Mesendoderm (in vitro differentiated cells): ENCODE data around the gene CXCR4.
A peak's percentile ranks its signal among the peaks of the same experiment; 100 is the strongest.

ENCODE experiments used
- DNase-seq: peaks from one replicate; pipeline ENCODE4 v3.0.0; 2013
- H2AK5ac ChIP-seq: 2 replicates; pipeline ENCODE4 v1.6.1; 2013; ENCODE audit warnings: low read length, inconsistent platforms
- H2BK120ac ChIP-seq: 2 replicates; pipeline ENCODE4 v1.6.1; 2013; ENCODE audit warnings: low read depth, mild to moderate bottlenecking, low read length, moderate library complexity, mixed read lengths
- H2BK15ac ChIP-seq: replicated peaks from 2 replicates; pipeline ENCODE4 v1.6.1; 2013; ENCODE audit warnings: low read depth, mild to moderate bottlenecking, moderate library complexity
- H2BK5ac ChIP-seq: 2 replicates; pipeline ENCODE4 v1.6.1; 2013; ENCODE audit warnings: low read length, inconsistent platforms
- H3K18ac ChIP-seq: 2 replicates; pipeline ENCODE4 v1.6.1; 2013; ENCODE audit warnings: mild to moderate bottlenecking, low read length, mixed read lengths
- H3K23ac ChIP-seq: one replicate; pipeline ENCODE4 v1.6.1; 2013; ENCODE audit warnings: low read length
- H3K27ac ChIP-seq: 2 replicates; pipeline ENCODE4 v1.5.1; 2013; ENCODE audit warnings: low read depth, mild to moderate bottlenecking, inconsistent platforms, low read length, moderate library complexity
- H3K27me3 ChIP-seq: 2 replicates; pipeline ENCODE4 v1.6.1; 2013; ENCODE audit warnings: low read length, control low read depth, mild to moderate bottlenecking, inconsistent platforms; ENCODE audit not compliant: insufficient read depth, poor library complexity
- H3K36me3 ChIP-seq: 2 replicates; pipeline ENCODE4 v1.6.1; 2013; ENCODE audit warnings: low read length, inconsistent platforms; ENCODE audit not compliant: control insufficient read depth, insufficient read depth
- H3K4ac ChIP-seq: one replicate; pipeline ENCODE4 v1.6.1; 2013; ENCODE audit warnings: low read depth, mild to moderate bottlenecking, low read length, moderate library complexity
- H3K4me1 ChIP-seq: 2 replicates; pipeline ENCODE4 v1.6.1; 2013; ENCODE audit warnings: low read depth, low read length, inconsistent platforms; ENCODE audit not compliant: control insufficient read depth
- H3K4me2 ChIP-seq: 2 replicates; pipeline ENCODE4 v1.6.1; 2013; ENCODE audit warnings: low read length
- H3K4me3 ChIP-seq: 2 replicates; pipeline ENCODE4 v1.5.1; 2013; ENCODE audit warnings: mild to moderate bottlenecking, low read length
- H3K56ac ChIP-seq: one replicate; pipeline ENCODE4 v1.6.1; 2013; ENCODE audit warnings: low read length
- H3K79me1 ChIP-seq: 2 replicates; pipeline ENCODE4 v1.6.1; 2013; ENCODE audit warnings: low read length, inconsistent platforms
- H3K79me2 ChIP-seq: 2 replicates; pipeline ENCODE4 v1.6.1; 2013; ENCODE audit warnings: mild to moderate bottlenecking, low read length; ENCODE audit not compliant: control insufficient read depth, insufficient read depth
- H3K9ac ChIP-seq: 2 replicates; pipeline ENCODE4 v1.6.1; 2013; ENCODE audit warnings: low read length, inconsistent platforms
- H4K5ac ChIP-seq: one replicate; pipeline ENCODE4 v1.6.1; 2013; ENCODE audit warnings: low read length
- H4K8ac ChIP-seq: one replicate; pipeline ENCODE4 v1.6.1; 2013; ENCODE audit warnings: low read depth, mild to moderate bottlenecking, control low read depth, low read length, moderate library complexity
- whole genome bisulfite sequencing: extraction: QIAGEN DNeasy Blood & Tissue Kit; methylation state at CpG from one replicate; pipeline ENCODE4 v1.1.7; 2013; ENCODE audit warnings: low lambda C conversion rate, missing lambda C conversion rate; ENCODE audit not compliant: insufficient coverage; ENCODE audit errors: extremely low coverage; 5-methylcytosine and 5-hydroxymethylcytosine counted together

CXCR4 gene

DNA sequence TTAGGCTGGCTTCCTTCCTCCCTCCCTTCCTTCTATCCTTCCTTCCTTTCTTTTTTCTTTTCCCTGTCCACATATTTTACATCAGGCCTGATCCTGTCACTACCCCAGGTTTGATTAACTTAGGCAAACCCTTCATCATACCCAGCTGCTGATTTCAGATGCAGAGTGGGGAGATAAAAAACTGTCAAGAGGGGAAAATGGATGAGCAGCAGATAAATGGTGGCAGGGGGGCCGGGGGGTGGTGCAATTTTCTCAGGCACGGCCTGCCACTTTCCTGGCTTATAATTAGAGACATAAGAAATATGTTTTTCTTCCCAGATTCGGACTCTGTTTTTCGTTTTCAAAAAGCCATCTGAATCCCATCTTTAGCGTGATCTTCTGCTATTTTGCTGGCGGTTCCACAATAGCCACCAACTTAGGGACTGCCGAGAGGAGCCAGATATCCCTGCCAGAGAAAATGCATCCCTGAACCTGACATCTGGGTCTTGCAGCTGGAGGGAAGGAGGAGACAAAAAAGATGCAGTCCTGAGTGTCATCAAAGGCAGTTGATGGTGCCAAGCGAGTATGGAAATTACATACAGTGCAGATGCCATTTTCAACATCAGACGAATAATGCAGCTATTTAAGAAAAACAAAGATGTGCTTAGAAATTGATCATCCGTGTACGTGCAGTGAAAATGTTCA is 49.9 kb downstream of the CXCR4 start:
- H3K18ac ChIP-seq = no peak overlapping the region
- no peak overlapping the region for H4K5ac ChIP-seq
- H3K9ac ChIP-seq = no peak overlapping the region
- no peak overlapping the region for H2BK5ac ChIP-seq
- peak overlapping the region; percentile 15 for H3K56ac ChIP-seq
- DNase-seq = no peak
- no peak overlapping the region for H3K27ac ChIP-seq
- WGBS = no CpG with 5 or more reads among the region's 11 CpGs
- H2AK5ac ChIP-seq = no peak overlapping the region
- H4K8ac ChIP-seq = no peak overlapping the region
- H3K4me3 ChIP-seq = no peak overlapping the region
- no peaks in the 10 kb centered on the region for H3K79me1 ChIP-seq
- peaks cover 3% of the 10 kb centered on the region for H3K4me1 ChIP-seq
- no peaks in the 10 kb centered on the region for H3K27me3 ChIP-seq
- no peak overlapping the region for H2BK120ac ChIP-seq
- no peaks in the 10 kb centered on the region for H3K36me3 ChIP-seq
- no peak overlapping the region for H3K23ac ChIP-seq
- H3K4ac ChIP-seq = no peak overlapping the region
- no peak overlapping the region for H2BK15ac ChIP-seq
- no peak overlapping the region for H3K4me2 ChIP-seq
- H3K79me2 ChIP-seq = no peaks in the 10 kb centered on the region

DNA sequence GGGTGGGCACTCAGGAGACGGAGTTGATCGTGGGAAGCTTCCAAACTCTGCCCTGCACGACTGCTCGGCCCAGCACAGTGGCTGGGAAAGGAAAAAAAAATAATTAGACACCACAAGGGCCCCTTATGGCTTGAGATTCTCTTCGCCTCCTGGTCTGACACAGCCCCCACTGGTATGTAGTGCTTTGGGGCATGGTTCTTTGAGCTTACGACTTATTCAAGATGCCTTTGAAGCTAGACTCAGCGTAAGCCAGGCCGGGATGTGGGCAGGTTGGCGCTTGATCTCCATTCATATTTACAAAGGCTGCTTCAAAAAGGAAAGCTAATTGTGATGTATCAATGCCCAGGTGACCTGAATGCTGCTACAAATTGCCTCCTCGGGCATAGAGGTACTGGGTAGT is 50.5 kb downstream of the CXCR4 start:
- no peak overlapping the region for H3K9ac ChIP-seq
- no peak overlapping the region for H2BK120ac ChIP-seq
- H3K36me3 ChIP-seq = no peaks in the 10 kb centered on the region
- H2BK15ac ChIP-seq = no peak overlapping the region
- H3K27me3 ChIP-seq = no peaks in the 10 kb centered on the region
- no peaks in the 10 kb centered on the region for H3K79me1 ChIP-seq
- H3K23ac ChIP-seq = no peak overlapping the region
- H3K4me3 ChIP-seq = no peak overlapping the region
- no peak overlapping the region for H3K4me2 ChIP-seq
- DNase-seq = no peak
- H2BK5ac ChIP-seq = no peak overlapping the region
- no peak overlapping the region for H2AK5ac ChIP-seq
- H3K18ac ChIP-seq = no peak overlapping the region
- WGBS = no CpG with 5 or more reads among the region's 10 CpGs
- H3K56ac ChIP-seq = no peak overlapping the region
- H3K27ac ChIP-seq = no peak overlapping the region
- H4K8ac ChIP-seq = no peak overlapping the region
- H3K79me2 ChIP-seq = no peaks in the 10 kb centered on the region
- H4K5ac ChIP-seq = no peak overlapping the region
- peaks cover 3% of the 10 kb centered on the region for H3K4me1 ChIP-seq
- H3K4ac ChIP-seq = no peak overlapping the region

DNA sequence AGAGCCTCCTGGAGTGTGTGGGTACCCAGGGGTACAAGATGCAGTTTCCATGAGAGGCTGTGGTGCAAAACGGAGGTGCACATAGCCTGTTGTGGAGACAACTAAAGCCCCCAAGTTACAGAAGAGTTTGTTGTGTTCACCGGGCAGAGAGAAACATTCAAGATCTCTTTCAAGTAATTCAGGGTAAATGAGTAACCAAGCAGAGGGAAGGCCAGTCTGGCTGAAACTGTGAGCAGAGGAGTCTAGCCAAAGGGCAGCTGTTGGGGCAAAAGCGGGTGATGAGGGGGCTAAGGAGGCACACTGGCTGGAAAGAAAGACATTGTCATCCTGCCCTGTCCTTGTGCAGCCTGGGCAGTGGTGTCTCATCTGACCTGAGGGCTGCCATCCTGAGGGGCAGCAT is 52.0 kb downstream of the CXCR4 start:
- no peak overlapping the region for H3K23ac ChIP-seq
- no peak overlapping the region for H3K4ac ChIP-seq
- no peaks in the 10 kb centered on the region for H3K36me3 ChIP-seq
- DNase-seq = no peak
- H2BK120ac ChIP-seq = no peak overlapping the region
- H3K18ac ChIP-seq = no peak overlapping the region
- H3K4me2 ChIP-seq = no peak overlapping the region
- H3K79me2 ChIP-seq = no peaks in the 10 kb centered on the region
- H2BK5ac ChIP-seq = no peak overlapping the region
- H2BK15ac ChIP-seq = no peak overlapping the region
- no peak overlapping the region for H3K27ac ChIP-seq
- H3K9ac ChIP-seq = no peak overlapping the region
- no peak overlapping the region for H2AK5ac ChIP-seq
- no CpG with 5 or more reads among the region's 3 CpGs for WGBS
- H3K56ac ChIP-seq = no peak overlapping the region
- no peak overlapping the region for H4K5ac ChIP-seq
- H3K4me1 ChIP-seq = peaks cover 3% of the 10 kb centered on the region
- H3K79me1 ChIP-seq = no peaks in the 10 kb centered on the region
- no peak overlapping the region for H3K4me3 ChIP-seq
- H4K8ac ChIP-seq = no peak overlapping the region
- H3K27me3 ChIP-seq = no peaks in the 10 kb centered on the region

GRCh38 chr2:136065384-136065783 is 52.6 kb downstream of the CXCR4 start:
- Histone ChIP-seq H3K36me3 (no peaks in the 10 kb centered on the region), H3K27ac (no peak overlapping the region)

More at GRCh38 chr2:136065384-136065783, 52.6 kb downstream of the CXCR4 start:
- no peak overlapping the region for H3K4ac ChIP-seq
- no peak overlapping the region for H2BK5ac ChIP-seq
- no peaks in the 10 kb centered on the region for H3K79me1 ChIP-seq
- no peak overlapping the region for H2AK5ac ChIP-seq
- no CpG with 5 or more reads among the region's 2 CpGs for WGBS
- no peak overlapping the region for H3K23ac ChIP-seq
- H3K4me2 ChIP-seq = no peak overlapping the region
- DNase-seq = peak; percentile 30
- no peak overlapping the region for H3K18ac ChIP-seq
- H2BK120ac ChIP-seq = no peak overlapping the region
- no peak overlapping the region for H2BK15ac ChIP-seq
- H3K9ac ChIP-seq = no peak overlapping the region
- no peak overlapping the region for H3K56ac ChIP-seq
- H3K4me3 ChIP-seq = no peak overlapping the region
- H3K4me1 ChIP-seq = peaks cover 5% of the 10 kb centered on the region
- H3K79me2 ChIP-seq = no peaks in the 10 kb centered on the region
- H4K8ac ChIP-seq = no peak overlapping the region
- no peaks in the 10 kb centered on the region for H3K27me3 ChIP-seq
- no peak overlapping the region for H4K5ac ChIP-seq
